HS-5 (cell line): ENCODE results near the gene CUL3.
"Not testable (repeated sequence)": the region's sequence is repeated elsewhere in the genome, so short reads cannot be mapped to it uniquely, and the experiment has no call there.

Source experiments
- DNase-seq: peaks from one replicate; pipeline ENCODE4 v3.0.0-alpha.2; 2012; ENCODE audit warnings: low read depth

Gene CUL3

DNA sequence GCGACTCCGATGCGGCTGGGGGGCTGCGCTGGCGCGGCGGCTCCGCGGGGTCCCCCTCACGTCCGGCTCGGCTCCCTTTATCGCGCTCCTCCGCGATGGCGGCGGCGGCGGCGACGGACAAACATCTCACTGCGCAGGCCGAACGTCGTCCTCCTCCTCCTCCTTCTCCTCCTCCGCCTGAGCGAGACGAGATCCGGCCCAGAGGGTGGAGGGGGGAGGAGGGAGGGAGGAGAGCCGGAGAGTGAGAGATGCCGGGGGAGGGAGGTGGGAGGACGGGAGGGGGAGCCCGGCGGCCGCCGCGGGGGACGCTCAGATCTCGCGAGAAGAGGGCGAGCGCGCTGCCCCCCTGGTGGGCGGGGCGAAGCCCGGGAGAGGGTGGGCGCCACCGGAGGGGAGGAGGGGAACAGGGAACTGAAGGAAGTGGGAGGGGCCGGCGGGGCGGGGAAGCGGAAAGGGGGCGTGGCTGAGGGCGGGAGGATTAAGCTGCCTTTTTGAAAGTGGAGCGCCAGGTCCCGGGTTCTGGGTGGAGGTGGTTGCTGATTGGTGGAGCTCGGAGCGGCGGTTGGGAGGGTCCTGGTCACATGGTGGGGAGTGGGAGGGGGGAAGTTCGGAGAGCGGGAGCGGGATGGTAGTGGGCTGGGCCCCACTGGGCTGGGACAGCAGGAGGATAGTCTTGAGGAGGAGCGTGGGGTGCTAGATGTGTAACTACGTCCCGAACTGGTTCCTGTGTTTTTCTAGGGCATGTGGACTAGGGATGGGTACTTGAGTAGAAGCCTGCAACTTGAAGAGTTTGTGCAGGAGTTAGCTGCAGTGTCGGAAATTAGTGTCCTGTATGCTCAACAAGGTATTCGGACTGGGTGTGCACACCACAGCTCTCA is at the start of gene CUL3:
TSS of gene CUL3 (minus strand) at position 153 of the 878 bp plus-strand sequence. CDS start 354 bp downstream, outside the sequence.
- DNase-seq, result peak; percentile 93

GRCh38 chr2:224630659-224631550 is 45.7 kb upstream of the CUL3 start:
- no peak for DNase-seq

DNA sequence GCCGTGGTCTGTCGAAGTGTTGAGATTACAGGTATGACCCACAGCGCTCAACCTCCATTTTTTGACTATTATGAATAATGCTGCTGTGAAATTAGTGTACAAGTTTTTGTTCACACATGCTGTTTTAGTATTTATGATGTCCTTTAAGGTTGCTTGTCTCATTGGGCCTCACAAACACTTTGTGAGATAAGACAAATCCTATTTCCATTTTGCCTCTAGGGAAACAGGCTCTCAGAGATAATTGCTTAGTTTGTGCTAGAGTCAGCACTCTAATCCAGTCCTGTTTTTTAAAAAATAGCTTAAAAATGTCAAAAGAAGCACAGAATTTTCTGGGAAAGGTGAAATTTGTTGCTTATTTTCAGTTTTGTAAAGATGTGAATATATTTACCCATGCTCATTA is 43.3 kb upstream of the CUL3 start:
- no peak for DNase-seq

DNA sequence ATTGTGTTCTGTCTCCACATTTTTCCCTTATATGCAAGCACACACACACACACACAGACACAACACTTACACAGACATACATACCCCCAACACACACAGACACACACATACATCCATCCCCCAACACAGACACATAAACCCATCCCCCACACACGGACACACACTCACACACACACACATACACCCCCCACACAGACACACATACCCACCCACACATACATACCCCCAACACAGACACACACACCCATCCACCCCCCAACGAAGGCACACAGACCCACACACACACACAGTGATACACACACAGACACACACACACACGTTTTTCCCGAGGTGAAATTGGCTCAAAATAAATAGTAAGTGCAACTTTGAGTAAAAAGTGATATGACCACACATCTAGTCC is 41.6 kb upstream of the CUL3 start:
- no peak for DNase-seq

- DNase-seq, result no peak
Measured at GRCh38 chr2:224613543-224614286, 28.6 kb upstream of the CUL3 start.

- no peak for DNase-seq
Measured at GRCh38 chr2:224612578-224612977, 27.4 kb upstream of the CUL3 start.

DNA sequence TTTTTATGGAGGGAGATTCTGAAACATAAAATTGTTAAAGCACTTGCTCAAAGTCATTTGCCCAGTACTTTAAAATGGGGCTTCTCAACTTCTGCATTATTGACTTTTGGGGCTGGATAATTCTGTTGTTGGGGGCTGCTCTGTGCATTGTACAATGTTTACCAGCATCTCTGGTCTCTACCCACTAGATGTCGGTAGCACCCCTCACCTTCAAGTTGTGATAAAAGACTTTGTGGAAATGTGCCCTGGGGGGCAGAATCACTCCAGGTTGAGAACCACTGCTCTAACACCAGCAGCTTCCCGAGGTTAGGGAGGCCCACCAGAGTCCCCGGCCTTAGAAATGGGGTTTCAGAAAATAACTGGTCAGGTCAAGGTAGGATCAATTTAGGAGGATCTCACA is 26.8 kb upstream of the CUL3 start:
- no peak for DNase-seq

- no peak for DNase-seq
Measured at GRCh38 chr2:224608104-224608503, 22.9 kb upstream of the CUL3 start.

- not testable (repeated sequence) for DNase-seq
Measured at GRCh38 chr2:224603746-224604500, 18.8 kb upstream of the CUL3 start.

DNA sequence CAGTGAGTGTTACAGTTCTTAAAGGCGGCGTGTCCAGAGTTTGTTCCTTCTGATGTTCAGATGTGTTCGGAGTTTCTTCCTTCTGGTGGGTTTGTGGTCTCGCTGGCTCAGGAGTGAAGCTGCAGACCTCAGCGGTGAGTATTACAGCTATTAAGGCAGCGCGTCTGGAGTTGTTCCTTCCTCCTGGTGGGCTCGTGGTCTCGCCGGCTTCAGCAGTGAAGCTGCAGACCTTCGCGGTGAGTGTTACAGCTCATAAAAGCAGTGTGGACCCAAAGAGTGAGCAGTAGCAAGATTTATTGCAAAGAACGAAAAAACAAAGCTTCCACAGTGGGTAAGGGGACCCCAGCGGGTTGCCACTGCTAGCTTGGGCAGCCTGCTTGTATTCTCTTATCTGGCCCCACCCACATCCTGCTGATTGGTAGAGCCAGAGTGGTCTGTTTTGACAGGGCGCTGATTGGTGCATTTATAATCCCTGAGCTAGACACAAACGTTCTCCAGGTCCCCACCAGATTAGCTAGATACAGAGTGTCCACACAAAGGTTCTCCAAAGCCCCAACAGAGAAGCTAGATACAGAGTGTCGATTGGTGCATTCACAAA is 17.7 kb upstream of the CUL3 start:
- not testable (repeated sequence) for DNase-seq

GRCh38 chr2:224601923-224602322 is 16.8 kb upstream of the CUL3 start:
- no peak for DNase-seq

DNA sequence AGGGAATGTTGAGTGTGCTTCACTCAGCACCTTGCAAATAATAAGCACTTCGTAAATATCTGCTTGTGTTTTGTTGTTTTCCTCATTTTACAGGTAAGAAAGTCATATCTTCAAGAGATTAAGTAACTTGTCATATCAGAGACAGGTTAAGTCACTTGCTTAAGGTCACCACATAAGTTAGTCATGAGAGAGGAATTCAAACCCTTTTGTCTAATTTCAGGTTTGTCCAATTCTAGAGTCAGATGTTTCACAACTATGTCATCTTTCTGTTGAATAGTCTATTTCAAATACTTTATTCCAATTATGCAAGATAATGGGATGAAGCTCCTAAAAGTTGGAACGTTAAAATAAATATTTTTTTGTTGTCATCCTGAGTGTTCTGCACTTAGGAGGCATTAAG is 13.5 kb upstream of the CUL3 start:
- DNase-seq, result no peak

GRCh38 chr2:224596289-224596688 is 11.1 kb upstream of the CUL3 start:
- DNase-seq, result no peak

- DNase-seq, result no peak
Measured at GRCh38 chr2:224595518-224595917, 10.4 kb upstream of the CUL3 start.

DNA sequence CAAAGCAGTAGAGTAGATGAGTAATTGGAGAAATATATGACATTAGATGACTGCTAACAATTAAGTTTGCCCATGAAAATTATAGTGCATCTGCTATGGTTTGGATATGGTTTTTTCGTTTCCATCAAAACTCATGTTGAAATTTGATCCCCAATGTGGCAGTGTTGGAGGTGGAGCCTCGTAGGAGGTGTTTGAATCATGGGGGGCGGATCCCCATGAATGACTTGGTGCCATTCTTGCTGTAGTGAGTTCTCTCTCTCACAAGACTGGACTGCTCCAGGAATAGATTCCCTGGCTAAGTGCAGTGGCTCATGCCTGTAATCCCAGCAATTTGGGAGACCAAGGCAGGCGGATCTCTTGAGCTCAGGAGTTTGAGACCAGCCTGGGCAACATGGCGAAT is 9.7 kb upstream of the CUL3 start:
- DNase-seq, result no peak

DNA sequence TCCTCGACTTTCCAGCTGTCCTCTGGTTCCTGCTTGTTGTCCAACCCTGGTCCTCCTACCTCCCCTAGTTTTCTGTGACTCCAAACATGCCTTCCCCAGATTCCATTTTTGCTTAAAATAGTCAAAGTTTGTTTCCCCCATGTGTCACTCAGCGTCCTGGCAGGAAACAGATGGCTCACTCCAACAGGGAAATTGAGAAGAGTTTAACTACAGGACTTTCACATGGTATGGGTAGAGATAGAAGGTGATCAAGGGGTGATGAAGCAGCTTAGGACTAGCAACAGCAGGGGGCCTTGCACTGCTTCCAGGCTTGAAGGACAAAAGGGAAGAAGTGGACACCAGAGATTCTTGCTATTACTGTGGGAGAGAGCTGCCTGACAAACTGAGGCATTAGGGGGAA is 6.1 kb upstream of the CUL3 start:
- no peak for DNase-seq

DNA sequence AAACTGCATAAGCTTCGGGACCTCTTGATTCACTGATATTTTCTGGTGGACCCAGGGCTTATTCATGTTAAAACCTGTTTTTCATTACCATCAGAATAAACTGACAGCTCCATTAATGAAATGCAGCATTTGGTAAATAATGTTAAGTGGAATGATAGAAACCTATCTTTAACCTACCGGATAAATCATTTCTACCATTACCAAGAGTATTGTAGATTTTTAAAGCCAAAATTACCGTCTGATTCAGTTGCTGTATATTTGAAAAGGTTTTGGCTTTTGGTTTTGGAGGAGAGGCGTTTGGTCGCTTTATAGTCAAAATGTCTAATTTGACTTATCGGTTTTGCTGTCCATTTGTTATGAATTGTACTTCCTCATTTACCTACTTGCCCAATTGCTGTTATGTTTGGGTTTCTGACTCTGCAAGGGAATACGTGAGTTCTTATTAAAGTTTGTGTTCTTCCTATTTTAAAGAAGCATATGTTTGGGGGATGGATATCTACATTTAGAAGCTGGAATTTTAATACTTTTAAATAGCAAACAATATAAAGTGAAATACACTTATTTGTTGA is 1.0 kb upstream of the CUL3 start:
- DNase-seq, result no peak

DNA sequence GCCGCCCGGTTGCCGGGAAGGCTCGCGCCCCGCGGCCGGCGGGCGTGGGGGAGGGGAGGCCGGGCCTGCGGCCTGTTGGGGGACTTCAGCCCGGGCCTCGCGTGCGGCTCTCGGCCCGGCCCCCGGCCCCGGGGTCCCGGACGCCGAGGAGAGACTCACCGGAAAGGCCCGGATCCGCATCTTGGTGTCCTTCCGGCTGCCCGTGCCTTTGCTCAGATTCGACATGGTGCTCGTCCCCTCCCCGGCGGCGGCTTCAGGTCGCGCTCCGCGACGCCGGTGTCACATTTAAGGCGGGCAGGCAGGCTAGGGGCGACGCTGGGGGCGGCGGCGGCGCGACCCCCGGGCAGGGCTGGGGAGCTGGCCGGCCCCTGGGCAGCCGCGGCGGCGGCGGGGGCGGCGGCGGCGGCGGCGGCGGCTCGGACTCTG is 365 bp downstream of the CUL3 start:
- DNase-seq, result no peak

GRCh38 chr2:224584111-224584784 is 915 bp downstream of the CUL3 start:
- DNase-seq, result no peak

DNA sequence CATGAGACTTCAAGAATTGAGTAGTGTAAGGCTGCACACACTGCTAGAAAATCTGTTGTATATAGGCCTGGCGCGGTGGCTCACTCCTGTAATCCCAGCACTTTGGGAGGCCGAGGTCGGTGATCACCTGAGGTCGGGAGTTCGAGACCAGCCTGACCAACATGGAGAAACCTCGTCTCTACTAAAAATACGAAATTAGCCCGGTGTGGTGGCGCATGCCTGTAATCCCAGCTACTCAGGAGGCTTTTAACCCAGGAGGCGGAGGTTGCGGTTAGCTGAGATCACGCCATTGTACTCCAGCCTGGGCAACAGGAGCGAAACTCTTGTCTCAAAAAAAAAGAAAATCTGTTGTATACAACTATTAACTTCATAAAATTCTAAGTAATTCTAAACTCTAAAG is 2.1 kb downstream of the CUL3 start:
- DNase-seq, result not testable (repeated sequence)
